A673 (cell line): ENCODE results near the gene PCDHGA4. TPM values are rescaled to one million over a fixed set of nuclear protein-coding genes. Genes with fewer than 3 reads are reported as not detected.
A peak's percentile ranks its signal among the peaks of the same experiment; 100 is the strongest.

Experiments
- BruUV-seq: library from RNA; stranded (reverse); fragments of 400-500 nt; replicated peaks from 2 replicates; lab custom pipeline; 2021; lab: Mats Ljungman, UMichigan
- CTCF ChIA-PET: fragments of 300-600 bp; sonication (Branson Sonifier 250); formaldehyde crosslinking; loops from one replicate; lab custom pipeline; 2022; ENCODE audit warnings: antibody characterized with exemption; lab: Charles Lee
- POLR2A ChIA-PET: fragments of 300-600 bp; sonication (Branson Sonifier 250); formaldehyde crosslinking; loops from one replicate; lab custom pipeline; 2022; ENCODE audit warnings: antibody characterized with exemption; ENCODE audit not compliant: low non-redundant PET; lab: Charles Lee
- DNase-seq: peaks from one replicate; pipeline ENCODE4 v3.0.0-alpha.2; 2015; ENCODE audit warnings: low spot score
- H3K27ac ChIP-seq: fragments of 200-600 bp; sonication (generic); 2 replicates; pipeline ENCODE4 v1.5.1; 2016; ENCODE audit warnings: mixed run types, low read depth, mild to moderate bottlenecking, mixed read lengths, antibody characterized with exemption, low read length; ENCODE audit not compliant: poor library complexity, severe bottlenecking
- H3K27me3 ChIP-seq: fragments of 200-600 bp; sonication (generic); replicated peaks from 2 replicates; pipeline ENCODE4 v1.6.1; 2017; ENCODE audit warnings: mixed run types, low read depth, mild to moderate bottlenecking, mixed read lengths, antibody characterized with exemption, low read length; ENCODE audit not compliant: insufficient read depth, poor library complexity
- H3K36me3 ChIP-seq: fragments of 200-600 bp; sonication (generic); 2 replicates; pipeline ENCODE4 v1.6.1; 2016; ENCODE audit warnings: mixed run types, mild to moderate bottlenecking, mixed read lengths, antibody characterized with exemption, low read length; ENCODE audit not compliant: insufficient read depth, poor library complexity, severe bottlenecking
- H3K4me1 ChIP-seq: fragments of 200-600 bp; sonication (generic); 2 replicates; pipeline ENCODE4 v1.6.1; 2017; ENCODE audit warnings: mixed run types, mild to moderate bottlenecking, mixed read lengths, antibody characterized with exemption, low read length; ENCODE audit not compliant: insufficient read depth, poor library complexity, severe bottlenecking
- H3K4me3 ChIP-seq: fragments of 200-600 bp; sonication (generic); 2 replicates; pipeline ENCODE4 v1.5.1; 2016; ENCODE audit warnings: low read depth, mixed run types, mild to moderate bottlenecking, mixed read lengths, low read length; ENCODE audit not compliant: poor library complexity, severe bottlenecking
- H3K9me3 ChIP-seq: fragments of 200-600 bp; sonication (generic); 2 replicates; pipeline ENCODE4 v1.6.1; 2016; ENCODE audit warnings: mixed run types, low read depth, mild to moderate bottlenecking, mixed read lengths, antibody characterized with exemption, low read length; ENCODE audit not compliant: poor library complexity, severe bottlenecking
- CTCF ChIP-seq: fragments of 300-800, 200-600 bp; sonication (generic); conservative IDR thresholded peaks from 2 replicates; pipeline ENCODE4 v1.5.1; 2017; ENCODE audit warnings: low read depth, mild to moderate bottlenecking, antibody characterized with exemption, low read length, moderate library complexity, mixed read lengths
- EZH2 ChIP-seq: fragments of 200-600 bp; sonication (generic); IDR thresholded peaks from 2 replicates; pipeline ENCODE4 v1.6.1; 2017; ENCODE audit warnings: borderline replicate concordance, low read depth, mild to moderate bottlenecking, mixed read lengths, antibody characterized with exemption, low read length; ENCODE audit not compliant: poor library complexity, severe bottlenecking
- intact Hi-C: fragments of 100-400 bp; cut with micrococcal nuclease; formaldehyde crosslinking; loops from one replicate; pipeline ENCODE4 v1.10.0; 2022; ENCODE audit not compliant: unreplicated experiment
- total RNA-seq: library from RNA; stranded (reverse); gene quantifications from 2 replicates; pipeline ENCODE4 v1.2.3, GENCODE V29; 2021

PCDHGA4 gene
- total RNA-seq, 1 experiment from 2014 or later, result 3.5 TPM

DNA sequence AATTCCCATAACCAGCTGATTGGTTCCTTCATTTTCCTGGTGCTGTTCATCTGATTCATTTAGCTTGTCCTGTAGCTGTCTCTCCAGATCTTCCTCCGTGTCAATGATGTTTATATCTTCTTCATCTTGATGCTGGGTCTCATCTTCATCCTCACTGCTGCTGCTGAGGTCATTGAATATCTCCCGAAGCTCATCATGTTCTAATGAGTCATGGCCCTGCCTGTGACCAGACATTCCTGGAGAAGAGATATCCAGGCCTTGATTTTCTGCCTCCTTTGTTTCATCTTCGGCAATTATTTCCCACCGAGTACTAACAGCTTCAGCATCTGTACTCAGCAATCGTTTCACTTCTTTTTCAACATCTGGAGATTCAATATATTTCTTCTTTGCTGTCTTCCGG lies 35.6 kb upstream of the PCDHGA4 start:
- peaks cover 39% of the 10 kb centered on the region for H3K36me3 ChIP-seq
- CTCF ChIA-PET, result interaction anchor here (0.8 to 1.9 kb wide), 2 partner anchors 31 to 245 kb away, joined by 3 to 8 read pairs; partner anchors contain the start of gene PCDHGB1
- no peak for TF ChIP-seq CTCF
- no peak for TF ChIP-seq EZH2
- H3K27me3 ChIP-seq, result no peaks in the 10 kb centered on the region
- DNase-seq, result no peak
- peaks cover 64% of the 10 kb centered on the region for H3K9me3 ChIP-seq
- POLR2A ChIA-PET, result no interaction called here
- peak overlapping the region; percentile 78 for H3K4me3 ChIP-seq
- intact Hi-C loops, result no loop called here
- H3K27ac ChIP-seq, result no peak overlapping the region
- no TSS peak for BruUV-seq
- no peaks in the 10 kb centered on the region for H3K4me1 ChIP-seq

GRCh38 chr5:141319699-141320098 lies 35.1 kb upstream of the PCDHGA4 start:
- Histone ChIP-seq H3K27me3 (no peaks in the 10 kb centered on the region), H3K4me3 (peak overlapping the region; percentile 78), H3K4me1 (no peaks in the 10 kb centered on the region), H3K27ac (peak overlapping the region; percentile 97), H3K36me3 (peaks cover 39% of the 10 kb centered on the region), H3K9me3 (peaks cover 59% of the 10 kb centered on the region)
- DNase-seq, result peak; percentile 9
- TF ChIP-seq CTCF, result no peak
- TF ChIP-seq EZH2, result no peak
- no TSS peak for BruUV-seq
- POLR2A ChIA-PET, result no interaction called here
- CTCF ChIA-PET, result interaction anchor here (0.5 to 1.9 kb wide), 5 partner anchors 31 to 244 kb away, joined by 3 to 9 read pairs (median 4); partner anchors contain the start of genes PCDHB14, PCDHB5 and PCDHGB1
- intact Hi-C loops, result loop anchor here (1.0 kb wide), 1 partner anchor 242 kb away; no protein-coding TSS in a partner anchor

DNA sequence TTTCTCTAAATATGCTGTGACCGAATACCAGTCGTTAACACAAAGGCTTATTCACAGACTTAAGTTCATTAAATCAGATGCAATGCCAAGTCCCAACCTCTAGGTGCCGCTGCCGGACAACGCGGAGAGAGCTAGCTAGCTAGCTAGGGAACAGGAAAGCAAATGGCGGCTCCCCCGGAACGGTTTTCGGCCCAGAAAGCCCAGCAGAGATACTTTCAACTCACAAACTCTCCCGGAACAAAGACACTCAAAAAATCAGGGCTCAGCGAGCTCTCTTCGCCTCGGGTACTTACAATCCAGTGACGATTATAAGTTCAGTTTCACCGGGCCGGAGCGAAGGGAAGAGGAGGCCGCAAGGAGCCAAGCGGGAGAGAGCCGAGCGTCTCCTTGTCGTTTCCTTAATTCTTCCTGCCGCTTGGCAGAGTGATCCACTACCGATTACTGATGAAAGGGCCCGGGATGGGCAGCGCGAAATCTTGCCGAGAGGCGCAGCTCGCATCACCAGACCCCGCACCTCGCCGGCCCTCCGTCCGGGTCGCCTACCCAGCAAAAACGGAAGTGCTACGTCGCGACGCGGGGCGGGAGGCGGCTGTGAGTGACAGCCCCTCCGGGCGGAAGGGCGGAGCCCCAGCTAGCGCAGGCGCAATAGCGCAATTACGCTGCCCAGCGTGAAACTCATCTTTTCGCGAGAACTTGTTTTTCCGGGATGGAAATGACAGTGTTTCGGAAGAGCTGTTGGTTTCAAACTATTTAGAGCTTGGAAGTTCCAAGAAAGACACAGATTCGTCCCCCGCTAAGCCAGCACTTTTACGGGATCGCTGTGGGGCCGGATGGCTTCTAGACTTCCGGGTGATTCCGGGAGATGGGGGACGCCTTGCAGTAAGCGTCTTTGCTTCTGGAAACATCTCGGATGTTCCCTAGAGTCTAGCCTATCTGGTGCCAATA lies 34.3 kb upstream of the PCDHGA4 start, which contains the start of gene TAF7:
TAF7 (minus strand) TSS at position 560 of the 945 bp plus-strand sequence. CDS start 740 bp downstream, outside the sequence.
- Histone ChIP-seq H3K27me3 (no peaks in the 10 kb centered on the region), H3K4me3 (peak within 1 kb of the TSS; percentile 78), H3K36me3 (peaks cover 39% of the 10 kb centered on the region), H3K4me1 (no peaks in the 10 kb centered on the region), H3K9me3 (peaks cover 53% of the 10 kb centered on the region), H3K27ac (peak within 1 kb of the TSS; percentile 97)
- BruUV-seq, result TSS peak; percentile 72
- peak; percentile 97 for DNase-seq
- CTCF ChIA-PET, result interaction anchor here (0.5 to 1.9 kb wide), 5 partner anchors 39 to 243 kb away, joined by 3 to 9 read pairs (median 4); partner anchors contain the start of genes PCDHB14, PCDHB5 and PCDHGB2
- POLR2A ChIA-PET, result no interaction called here
- TF ChIP-seq CTCF (peak; percentile 90), EZH2 (no peak)
- intact Hi-C loops, result loop anchor here (1.0 kb wide), 1 partner anchor 241 kb away; no protein-coding TSS in a partner anchor
